WI38 (cell line): ENCODE measurements around the gene NCS1.

Experiments used
- H3K4me3 ChIP-seq: 2 replicates; pipeline ENCODE4 v1.5.1; 2011; ENCODE audit warnings: low read depth, mild to moderate bottlenecking, control low read depth, low read length
- TF ChIP-seq, protein P1 (sequence below): IDR thresholded peaks from 2 replicates; pipeline ENCODE4 v1.5.1; 2012; ENCODE audit warnings: low read depth, mild to moderate bottlenecking, control low read depth, low read length

The NCS1 gene

DNA sequence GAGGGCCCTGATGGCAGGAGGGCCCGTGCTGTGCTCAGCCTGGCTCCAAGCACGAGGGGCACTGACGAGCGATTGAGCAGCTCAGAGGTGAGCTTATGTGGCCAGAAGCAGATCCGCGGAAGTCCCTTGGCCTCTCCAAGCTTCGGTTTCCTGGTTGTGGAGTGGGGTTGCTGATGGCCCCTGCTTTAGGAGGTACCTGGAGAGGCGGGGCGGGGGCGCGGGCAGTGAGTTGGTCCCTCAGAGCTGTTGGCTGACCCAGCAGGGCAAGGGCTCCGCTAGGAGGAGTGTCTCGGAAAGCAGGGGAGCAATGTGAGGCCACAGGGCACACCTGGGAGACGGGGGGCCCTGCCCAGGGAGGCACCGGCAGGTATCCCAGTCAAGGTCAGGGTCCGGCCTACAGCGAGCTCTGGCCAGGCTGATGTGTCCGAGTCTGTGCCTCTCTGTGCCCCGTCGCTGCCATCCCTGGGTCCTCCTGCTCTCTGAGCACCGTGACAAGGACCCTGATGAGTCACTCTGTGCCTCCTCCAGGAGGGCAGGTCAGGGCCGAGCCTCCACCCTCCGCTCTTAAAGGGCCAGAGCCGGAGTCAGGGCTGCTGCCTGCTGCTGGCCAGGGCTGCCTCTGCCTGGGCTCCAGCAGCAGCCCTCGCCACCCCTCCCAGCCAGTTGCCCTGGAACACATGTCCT, 14.8 kb downstream of the NCS1 start:
- H3K4me3 ChIP-seq, result no peak overlapping the region
- TF ChIP-seq, protein P1, sequence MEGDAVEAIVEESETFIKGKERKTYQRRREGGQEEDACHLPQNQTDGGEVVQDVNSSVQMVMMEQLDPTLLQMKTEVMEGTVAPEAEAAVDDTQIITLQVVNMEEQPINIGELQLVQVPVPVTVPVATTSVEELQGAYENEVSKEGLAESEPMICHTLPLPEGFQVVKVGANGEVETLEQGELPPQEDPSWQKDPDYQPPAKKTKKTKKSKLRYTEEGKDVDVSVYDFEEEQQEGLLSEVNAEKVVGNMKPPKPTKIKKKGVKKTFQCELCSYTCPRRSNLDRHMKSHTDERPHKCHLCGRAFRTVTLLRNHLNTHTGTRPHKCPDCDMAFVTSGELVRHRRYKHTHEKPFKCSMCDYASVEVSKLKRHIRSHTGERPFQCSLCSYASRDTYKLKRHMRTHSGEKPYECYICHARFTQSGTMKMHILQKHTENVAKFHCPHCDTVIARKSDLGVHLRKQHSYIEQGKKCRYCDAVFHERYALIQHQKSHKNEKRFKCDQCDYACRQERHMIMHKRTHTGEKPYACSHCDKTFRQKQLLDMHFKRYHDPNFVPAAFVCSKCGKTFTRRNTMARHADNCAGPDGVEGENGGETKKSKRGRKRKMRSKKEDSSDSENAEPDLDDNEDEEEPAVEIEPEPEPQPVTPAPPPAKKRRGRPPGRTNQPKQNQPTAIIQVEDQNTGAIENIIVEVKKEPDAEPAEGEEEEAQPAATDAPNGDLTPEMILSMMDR, result no peak

DNA sequence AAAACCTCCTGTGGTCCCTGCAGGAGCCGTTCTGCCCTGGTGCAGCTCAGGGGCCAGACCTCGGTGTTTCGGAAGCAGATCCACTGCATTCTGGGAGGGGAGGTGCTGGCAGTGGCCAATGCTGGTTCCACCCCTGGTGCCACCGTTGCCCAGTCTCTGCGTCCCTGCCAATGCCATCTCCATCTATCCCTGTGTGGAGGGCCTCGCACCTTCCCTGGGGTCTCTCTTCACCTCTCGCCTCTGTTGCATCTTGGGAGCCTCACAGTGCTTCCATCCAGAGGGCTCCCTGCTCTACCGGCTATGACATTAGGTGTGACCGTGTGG, 15.3 kb downstream of the NCS1 start:
- no peak overlapping the region for H3K4me3 ChIP-seq
- TF ChIP-seq, protein P1, result no peak

DNA sequence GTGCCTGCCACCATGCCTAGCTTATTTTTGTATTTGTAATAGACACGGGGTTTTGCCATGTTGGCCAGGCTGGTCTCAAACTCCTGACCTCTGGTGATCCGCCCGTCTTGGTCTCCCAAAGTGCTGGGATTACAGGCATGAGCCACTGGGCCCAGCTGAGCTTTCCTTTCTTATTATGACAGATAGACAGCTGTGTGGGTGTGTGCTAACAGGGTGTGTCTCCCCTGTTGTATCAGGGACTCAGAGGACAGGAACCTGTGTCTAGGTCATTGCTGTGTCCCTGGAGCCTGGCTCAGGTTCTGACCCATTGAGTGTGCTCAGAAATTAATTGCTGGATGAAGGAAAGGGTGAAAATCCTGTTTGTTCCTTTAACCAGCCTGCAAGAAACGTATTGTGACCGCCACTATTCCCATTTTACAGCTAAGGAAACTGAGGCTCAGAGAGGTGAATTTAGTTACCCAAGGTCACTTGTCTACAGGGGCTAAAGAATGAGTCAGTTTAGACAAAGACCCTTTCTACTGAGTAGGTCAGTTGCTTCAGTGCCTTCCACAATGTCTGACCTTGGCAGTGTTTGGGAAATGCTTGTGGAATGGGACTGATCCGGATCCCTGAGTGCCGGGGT, 16.8 kb downstream of the NCS1 start:
- TF ChIP-seq, protein P1, result no peak
- no peak overlapping the region for H3K4me3 ChIP-seq

DNA sequence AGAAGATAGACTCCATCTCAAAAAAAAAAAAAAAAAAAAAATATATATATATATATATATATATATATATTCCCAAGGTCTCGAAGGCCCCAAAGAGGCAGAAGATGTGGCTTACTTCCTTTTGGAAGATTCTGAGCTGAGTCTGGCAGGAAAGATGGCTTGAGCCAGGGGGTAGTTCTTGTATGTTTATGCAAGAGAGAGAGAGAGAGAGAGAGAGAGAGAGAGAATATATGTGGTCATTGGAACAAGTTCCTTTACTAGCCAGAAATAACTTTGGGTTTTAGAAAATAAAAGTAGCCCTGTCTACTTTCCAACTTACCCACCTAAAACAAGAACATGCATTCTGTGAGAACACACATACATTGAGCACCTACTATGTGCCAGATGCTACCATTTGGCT, 17.6 kb downstream of the NCS1 start:
- TF ChIP-seq, protein P1, result no peak
- no peak overlapping the region for H3K4me3 ChIP-seq

DNA sequence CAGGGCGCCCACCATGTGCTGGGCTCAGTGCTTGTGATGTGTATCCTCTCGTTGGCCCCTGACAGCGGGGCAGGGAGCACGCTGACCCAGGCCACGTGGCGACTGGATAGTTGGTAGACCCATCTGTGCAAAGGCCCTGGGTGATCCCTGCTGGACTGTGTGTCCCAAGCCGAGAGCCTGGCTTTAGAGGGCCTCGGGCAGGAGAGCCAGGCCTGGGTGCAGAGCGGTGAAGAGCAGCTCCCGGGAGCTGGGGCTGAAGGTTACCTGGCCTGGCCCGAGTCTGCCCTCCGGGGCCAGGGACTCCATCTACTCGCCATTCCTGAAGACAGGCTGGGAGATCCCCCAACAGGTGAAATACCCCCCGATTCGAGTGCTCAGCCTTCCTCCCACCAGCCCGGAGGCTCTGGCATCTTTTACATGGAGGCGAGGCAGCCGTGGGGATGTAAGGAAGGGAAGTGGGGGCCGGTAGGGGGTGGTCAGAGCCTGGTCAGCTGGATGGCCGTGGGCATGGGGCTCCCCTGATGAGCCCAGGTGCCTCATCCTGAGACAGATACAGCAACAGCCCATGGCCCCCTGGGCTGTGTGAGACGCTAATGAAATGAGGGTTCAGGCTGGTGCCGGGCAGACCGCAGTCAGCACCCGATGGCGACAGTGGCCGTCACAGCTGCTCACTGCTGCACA, 19.0 kb downstream of the NCS1 start:
- H3K4me3 ChIP-seq, result no peak overlapping the region
- TF ChIP-seq, protein P1, result no peak

DNA sequence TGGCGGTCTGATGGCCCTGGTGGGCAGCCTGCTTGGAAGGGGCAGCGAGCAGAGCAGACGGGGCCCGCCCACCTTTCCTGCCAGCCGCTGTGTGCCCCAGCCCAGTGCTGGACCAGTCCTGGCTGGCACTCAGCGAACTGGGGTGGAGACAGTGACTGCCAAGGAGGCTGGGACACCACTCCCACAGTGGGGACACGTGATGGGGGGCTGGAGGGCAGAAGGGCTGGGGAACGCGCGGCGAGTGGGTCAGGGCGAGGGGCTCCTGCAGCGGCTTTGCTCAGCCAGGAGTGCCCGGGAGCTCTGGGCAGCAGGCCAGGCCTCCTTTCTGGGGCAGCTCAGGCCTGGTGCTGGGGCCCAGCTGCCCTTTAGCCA, 19.5 kb downstream of the NCS1 start:
- no peak overlapping the region for H3K4me3 ChIP-seq
- TF ChIP-seq, protein P1, result no peak

DNA sequence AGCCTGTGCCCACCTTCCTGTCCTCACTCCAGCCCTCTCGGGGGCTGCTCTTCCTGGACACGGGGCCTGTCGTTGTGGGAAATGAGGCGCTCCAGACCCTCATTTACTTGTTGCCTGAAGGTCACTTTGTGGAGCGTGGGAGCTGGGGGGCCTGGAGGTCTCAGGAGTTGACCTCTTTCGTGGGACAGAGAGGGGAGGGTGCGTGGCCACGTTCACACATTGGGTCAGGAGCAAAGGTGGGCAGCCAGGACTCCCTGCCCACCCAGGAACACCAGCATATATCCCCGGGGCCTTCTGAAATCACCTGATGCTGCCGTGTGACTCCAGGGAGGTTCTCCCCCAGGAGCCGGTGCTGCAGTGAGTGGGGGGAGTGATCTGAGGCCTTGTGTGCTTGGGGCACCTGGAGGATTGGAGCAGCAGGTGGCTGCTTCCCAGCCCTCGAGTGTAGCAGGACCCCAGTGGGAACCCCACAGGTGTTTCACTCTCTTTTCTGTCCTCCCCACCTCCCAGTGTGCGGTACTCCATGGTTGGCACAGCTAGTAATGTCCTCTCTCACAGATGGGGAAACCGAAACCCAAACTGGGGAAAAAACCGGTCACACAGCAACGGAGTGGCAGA, 20.3 kb downstream of the NCS1 start:
- H3K4me3 ChIP-seq, result no peak overlapping the region
- TF ChIP-seq, protein P1, result no peak
